IPS DF 6.9 (cell line): ENCODE results near the gene ANKFY1.
"Not testable (repeated sequence)": the region's sequence is repeated elsewhere in the genome, so short reads cannot be mapped to it uniquely, and the experiment has no call there.

Experiments
- DNase-seq: peaks from one replicate; pipeline ENCODE4 v3.0.0-alpha.2; 2013; ENCODE audit warnings: low read depth, low spot score
- H3K27ac ChIP-seq: one replicate; pipeline ENCODE4 v1.5.1; 2013; ENCODE audit warnings: low read length, control low read depth
- H3K27me3 ChIP-seq: 2 replicates; pipeline ENCODE4 v1.6.1; 2013; ENCODE audit warnings: mild to moderate bottlenecking, low read length; ENCODE audit not compliant: control insufficient read depth, insufficient read depth
- H3K36me3 ChIP-seq: 2 replicates; pipeline ENCODE4 v1.6.1; 2013; ENCODE audit warnings: low read length; ENCODE audit not compliant: control insufficient read depth, insufficient read depth
- H3K4me1 ChIP-seq: 2 replicates; pipeline ENCODE4 v1.6.1; 2013; ENCODE audit warnings: low read length; ENCODE audit not compliant: control insufficient read depth, insufficient read depth
- H3K4me3 ChIP-seq: 2 replicates; pipeline ENCODE4 v1.5.1; 2013; ENCODE audit warnings: mild to moderate bottlenecking, low read length
- H3K9me3 ChIP-seq: 2 replicates; pipeline ENCODE4 v1.6.1; 2013; ENCODE audit warnings: low read length, inconsistent platforms; ENCODE audit not compliant: control insufficient read depth, insufficient read depth
- WGBS: extraction: QIAGEN DNeasy Blood & Tissue Kit; methylation state at CpG from one replicate; pipeline ENCODE4 v1.1.7; 2013; ENCODE audit warnings: mixed read lengths, missing lambda C conversion rate; ENCODE audit not compliant: insufficient read length, insufficient coverage; 5-methylcytosine and 5-hydroxymethylcytosine counted together

Gene ANKFY1

DNA sequence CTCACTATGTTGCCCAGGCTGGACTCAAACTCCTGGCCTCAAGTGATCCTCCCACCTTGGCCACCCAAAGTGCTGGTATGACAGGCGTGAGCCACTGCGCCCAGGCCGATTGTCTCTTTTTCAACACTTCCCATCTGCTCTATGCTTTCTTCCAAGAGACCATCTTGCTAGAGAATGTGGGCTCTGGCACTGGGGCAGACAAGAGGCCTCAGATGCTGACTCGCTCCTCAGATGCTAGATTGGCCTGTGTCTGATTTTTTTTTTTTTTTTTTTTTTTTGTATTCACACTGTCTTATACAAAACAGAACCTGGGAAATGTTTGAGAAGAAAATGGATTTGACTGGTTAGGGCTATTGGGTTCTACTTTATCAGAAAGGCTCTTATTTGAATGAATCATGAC lies 62.6 kb downstream of the ANKFY1 start:
- Histone ChIP-seq H3K36me3 (peaks cover 7% of the 10 kb centered on the region; the same call in 1 of the 2 replicates), H3K4me3 (no peak overlapping the region), H3K27me3 (no peaks in the 10 kb centered on the region), H3K9me3 (no peaks in the 10 kb centered on the region), H3K27ac (no peak overlapping the region), H3K4me1 (no peaks in the 10 kb centered on the region)
- no peak for DNase-seq
- WGBS = no CpG with 5 or more reads among the region's 4 CpGs

DNA sequence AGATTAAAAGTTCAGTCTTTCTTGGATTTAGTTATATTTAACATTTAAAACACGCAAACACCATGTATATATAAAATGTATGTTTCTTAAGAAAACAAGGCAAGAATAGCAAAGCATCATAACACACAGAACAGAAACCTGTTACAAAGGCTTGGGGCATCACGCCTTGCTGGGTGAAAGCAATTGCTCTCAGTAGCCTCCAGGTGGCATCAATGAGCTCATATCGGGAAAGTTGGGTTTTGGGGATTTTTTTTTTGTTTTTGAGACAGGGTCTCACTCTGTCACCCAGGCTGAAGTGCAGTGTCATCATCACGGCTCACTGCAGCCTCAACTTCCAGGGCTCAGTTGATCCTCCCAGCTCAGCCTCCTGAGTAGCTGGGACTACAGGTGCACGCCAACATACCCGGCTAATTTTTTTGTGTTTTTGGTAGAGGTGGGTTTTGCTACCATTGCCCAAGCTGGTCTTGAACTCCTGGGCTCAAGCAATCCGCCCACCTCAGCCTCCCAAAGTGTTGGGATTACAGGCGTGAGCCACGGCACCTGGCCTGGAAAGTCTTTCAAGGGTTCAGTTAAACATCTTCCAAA lies 63.9 kb downstream of the ANKFY1 start:
- DNase-seq = peak; percentile 52
- no CpG with 5 or more reads among the region's 9 CpGs for WGBS

DNA sequence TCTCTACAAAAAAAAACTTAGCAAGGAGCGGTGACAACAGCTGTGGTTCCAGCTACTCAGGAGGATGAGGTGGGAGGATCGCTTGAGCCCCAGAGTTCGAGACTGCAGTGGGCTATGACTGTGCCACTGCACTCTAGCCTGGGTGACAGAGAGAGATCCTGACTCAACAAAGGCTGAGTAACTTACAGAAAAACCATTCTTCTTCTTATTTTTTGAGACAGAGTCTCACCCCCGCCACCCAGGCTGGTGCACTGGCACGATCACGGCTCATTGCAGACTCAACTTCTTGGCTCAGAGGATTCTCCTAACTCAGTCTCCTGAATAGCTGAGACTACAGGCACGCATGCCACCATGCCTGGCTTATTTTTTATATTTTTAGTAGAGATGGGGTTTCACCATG lies 64.8 kb downstream of the ANKFY1 start:
- H3K27ac ChIP-seq = no peak overlapping the region

More for the DNA sequence above, 63.9 kb downstream of the ANKFY1 start:
- Histone ChIP-seq H3K36me3 (peaks cover 4% of the 10 kb centered on the region), H3K27me3 (no peaks in the 10 kb centered on the region), H3K9me3 (no peaks in the 10 kb centered on the region), H3K4me1 (no peaks in the 10 kb centered on the region), H3K4me3 (no peak overlapping the region), H3K27ac (no peak overlapping the region)

DNA sequence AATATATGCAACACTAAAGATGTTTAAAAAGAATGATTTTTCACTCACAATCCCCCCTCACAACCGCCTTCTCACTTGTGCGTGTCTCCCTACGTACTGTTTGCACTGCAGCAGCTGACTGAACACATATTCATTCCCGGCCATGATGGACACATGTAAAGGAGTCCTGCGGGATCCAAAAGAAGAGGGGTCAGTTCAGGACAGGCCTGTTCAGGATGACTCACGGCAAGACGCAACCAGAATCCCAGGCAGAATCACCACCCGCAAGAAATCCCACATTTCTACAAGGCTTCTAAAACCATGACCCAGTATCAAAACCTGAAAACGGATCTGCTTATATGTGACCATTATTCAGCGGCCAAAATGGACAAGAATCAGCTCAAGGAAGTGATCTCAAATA lies 68.5 kb downstream of the ANKFY1 start:
- Histone ChIP-seq H3K9me3 (no peaks in the 10 kb centered on the region), H3K36me3 (peaks cover 7% of the 10 kb centered on the region), H3K27ac (no peak overlapping the region), H3K27me3 (no peaks in the 10 kb centered on the region), H3K4me3 (no peak overlapping the region), H3K4me1 (no peaks in the 10 kb centered on the region)
- DNase-seq = no peak
- WGBS = 100% methylated on average over 1 of the region's 10 CpGs

More for the DNA sequence above, 64.8 kb downstream of the ANKFY1 start:
- peaks cover 7% of the 10 kb centered on the region for H3K36me3 ChIP-seq
- no CpG with 5 or more reads among the region's 7 CpGs for WGBS
- DNase-seq = no peak
- H3K4me3 ChIP-seq = no peak overlapping the region
- no peaks in the 10 kb centered on the region for H3K4me1 ChIP-seq
- H3K9me3 ChIP-seq = no peaks in the 10 kb centered on the region
- no peaks in the 10 kb centered on the region for H3K27me3 ChIP-seq

DNA sequence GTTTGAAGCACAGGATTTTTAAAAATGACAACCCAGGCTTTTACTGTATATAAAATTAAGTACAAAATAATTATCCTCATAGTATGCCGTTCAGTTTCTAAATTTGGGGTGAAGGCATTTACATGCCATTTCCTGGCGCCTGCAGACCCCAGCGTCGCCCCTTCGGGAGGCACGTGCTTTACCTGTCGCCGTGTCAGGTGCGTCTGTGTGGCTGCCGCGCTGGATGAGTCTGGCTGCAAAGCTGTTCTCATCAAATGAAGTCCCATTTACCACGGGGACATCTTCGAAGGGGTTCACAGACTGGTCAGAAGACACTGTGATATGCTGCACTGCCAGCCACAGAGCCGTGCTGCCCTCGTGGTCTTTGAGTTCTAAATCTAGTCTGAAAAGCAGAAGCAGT lies 69.0 kb downstream of the ANKFY1 start:
- Histone ChIP-seq H3K9me3 (no peaks in the 10 kb centered on the region), H3K27me3 (no peaks in the 10 kb centered on the region), H3K4me1 (no peaks in the 10 kb centered on the region), H3K27ac (no peak overlapping the region), H3K36me3 (peaks cover 7% of the 10 kb centered on the region), H3K4me3 (no peak overlapping the region)
- DNase-seq = no peak
- no CpG with 5 or more reads among the region's 15 CpGs for WGBS

DNA sequence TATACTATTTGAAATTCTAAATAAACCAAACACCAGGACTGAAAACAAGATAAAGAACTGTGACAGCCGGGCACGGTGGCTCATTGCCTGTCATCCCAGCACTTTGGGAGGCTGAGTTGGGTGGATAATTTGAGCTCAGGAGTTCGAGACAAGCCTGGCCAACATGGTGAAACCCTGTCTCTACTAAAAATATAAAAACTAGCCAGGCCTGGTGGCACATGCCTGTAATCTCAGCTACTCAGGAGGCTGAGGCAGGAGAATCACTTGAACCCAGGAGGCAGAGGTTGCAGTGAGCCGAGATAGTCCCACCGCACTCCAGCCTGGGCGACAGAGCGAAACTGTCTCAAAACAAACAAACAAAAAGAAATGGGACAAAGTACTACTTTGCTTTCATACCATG lies 73.0 kb downstream of the ANKFY1 start:
- not testable (repeated sequence) for H3K4me3 ChIP-seq, DNase-seq, H3K4me1 ChIP-seq, H3K9me3 ChIP-seq, H3K27ac ChIP-seq, H3K36me3 ChIP-seq, H3K27me3 ChIP-seq
- no CpG with 5 or more reads among the region's 7 CpGs for WGBS

DNA sequence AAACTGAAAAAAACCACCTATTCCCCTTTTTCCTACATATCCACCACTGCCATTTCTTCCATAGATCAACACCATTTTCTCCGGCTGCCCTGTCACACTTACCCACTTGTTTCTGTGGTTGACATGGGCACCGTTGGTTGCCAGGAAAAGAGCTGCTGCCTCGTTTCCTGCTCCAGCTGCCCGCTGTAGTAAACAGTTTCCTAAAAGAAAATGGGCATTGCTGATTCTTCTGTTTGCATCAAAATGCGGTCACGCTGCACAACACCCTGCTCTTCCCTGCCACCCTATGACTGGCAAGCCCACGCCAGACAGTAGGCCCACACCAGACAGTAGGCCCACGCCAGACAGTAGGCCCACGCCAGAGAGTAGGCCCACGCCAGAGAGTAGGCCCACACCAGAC lies 74.5 kb downstream of the ANKFY1 start:
- Histone ChIP-seq H3K9me3 (no peaks in the 10 kb centered on the region), H3K4me1 (peaks cover 4% of the 10 kb centered on the region), H3K27ac (no peak overlapping the region), H3K36me3 (peaks cover 6% of the 10 kb centered on the region), H3K27me3 (no peaks in the 10 kb centered on the region), H3K4me3 (no peak overlapping the region)
- DNase-seq = no peak
- WGBS = 100% methylated on average over 1 of the region's 10 CpGs

DNA sequence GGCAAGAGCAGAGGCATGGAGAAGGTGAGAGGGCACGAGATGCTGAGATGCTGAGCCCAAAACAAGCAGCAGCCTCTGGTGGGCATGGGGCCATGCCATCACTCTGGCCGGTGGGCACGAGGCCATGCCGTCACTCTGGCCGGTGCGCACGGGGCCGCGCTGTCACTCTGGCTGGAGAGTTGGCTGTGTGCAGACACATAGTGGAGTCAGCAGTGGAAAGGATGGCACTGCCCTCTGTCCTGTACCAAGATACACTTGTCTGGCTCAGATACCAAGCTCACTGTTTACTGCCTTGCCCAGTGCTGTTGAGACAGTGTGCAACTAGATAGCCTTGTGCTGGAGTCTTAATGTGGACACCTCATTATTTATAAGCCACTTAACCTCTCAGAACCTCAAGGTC lies 75.7 kb downstream of the ANKFY1 start:
- H3K4me3 ChIP-seq = no peak overlapping the region
- peaks cover 12% of the 10 kb centered on the region for H3K36me3 ChIP-seq
- WGBS = no CpG with 5 or more reads among the region's 9 CpGs
- H3K9me3 ChIP-seq = no peaks in the 10 kb centered on the region
- no peak for DNase-seq
- H3K27me3 ChIP-seq = no peaks in the 10 kb centered on the region
- H3K4me1 ChIP-seq = peaks cover 4% of the 10 kb centered on the region
- no peak overlapping the region for H3K27ac ChIP-seq

DNA sequence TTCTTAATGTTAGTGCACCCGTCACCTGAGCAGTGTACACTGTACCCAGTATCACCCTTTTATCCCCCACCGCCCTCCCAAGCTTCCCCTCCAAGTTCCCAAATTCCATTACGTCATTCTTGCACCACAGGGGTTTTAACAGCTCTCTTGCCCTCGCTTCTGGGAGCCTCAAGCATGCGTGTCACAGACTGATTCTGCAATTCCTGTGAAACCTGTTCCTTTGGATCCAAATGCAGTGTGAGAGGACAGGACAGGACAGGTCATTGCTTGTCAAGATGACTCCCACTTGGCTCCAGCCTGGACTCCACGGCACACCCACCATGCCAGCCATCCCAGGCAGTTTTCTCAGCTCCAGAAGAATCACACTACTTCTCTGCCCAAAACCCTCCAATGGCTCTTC lies 76.7 kb downstream of the ANKFY1 start:
- Histone ChIP-seq H3K36me3 (peaks cover 14% of the 10 kb centered on the region), H3K4me1 (peaks cover 4% of the 10 kb centered on the region), H3K9me3 (no peaks in the 10 kb centered on the region), H3K4me3 (no peak overlapping the region), H3K27me3 (no peaks in the 10 kb centered on the region), H3K27ac (no peak overlapping the region)
- WGBS = no CpG with 5 or more reads among the region's 6 CpGs
- DNase-seq = peak; percentile 13

DNA sequence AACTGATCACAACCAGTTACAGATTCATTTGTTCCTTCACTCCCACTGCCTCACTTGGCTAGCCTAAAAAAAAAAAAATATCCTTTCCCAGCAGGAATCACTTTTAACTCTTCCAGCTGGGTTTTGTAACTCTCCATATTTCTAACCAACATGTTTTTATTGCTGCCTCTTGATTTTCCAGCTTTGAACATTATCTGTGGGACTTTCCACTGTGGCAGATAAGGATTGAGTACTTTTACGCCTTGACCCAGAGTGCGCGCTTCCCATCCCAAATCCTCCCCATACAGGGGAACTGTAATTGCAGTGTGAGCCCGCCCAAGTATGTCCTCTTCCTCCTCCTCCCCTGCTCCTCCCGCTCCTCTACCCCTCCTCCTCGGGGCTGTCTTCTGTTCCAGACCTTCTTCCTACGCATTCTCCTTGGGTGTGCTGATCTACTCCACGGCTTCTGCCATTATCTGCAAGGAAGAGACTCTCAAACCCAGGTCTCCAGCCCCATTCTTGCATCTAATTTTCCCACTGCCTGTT lies 77.4 kb downstream of the ANKFY1 start:
- H3K36me3 ChIP-seq = peaks cover 16% of the 10 kb centered on the region
- no peak for DNase-seq
- no peak overlapping the region for H3K27ac ChIP-seq
- no CpG with 5 or more reads among the region's 8 CpGs for WGBS
- no peaks in the 10 kb centered on the region for H3K9me3 ChIP-seq
- H3K27me3 ChIP-seq = no peaks in the 10 kb centered on the region
- H3K4me3 ChIP-seq = no peak overlapping the region
- peaks cover 4% of the 10 kb centered on the region for H3K4me1 ChIP-seq

DNA sequence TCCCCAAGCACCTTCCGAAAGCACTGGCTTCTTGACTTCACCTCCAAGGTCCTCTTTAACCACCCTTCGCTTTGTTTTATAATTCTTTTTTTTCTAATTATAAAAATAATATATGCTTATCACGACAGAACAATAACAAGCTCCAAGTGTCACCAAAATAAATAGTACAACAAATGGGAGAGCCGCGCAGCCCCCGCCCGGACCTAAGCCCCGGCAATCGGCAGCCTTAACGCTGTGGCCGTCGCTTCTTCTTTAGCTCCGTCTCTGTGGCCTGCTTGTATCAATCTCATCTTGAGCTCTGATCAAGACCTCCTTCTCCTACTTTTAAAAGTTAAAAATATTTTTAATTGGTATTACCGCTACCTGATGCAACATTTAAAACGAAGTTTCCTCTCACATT lies 78.1 kb downstream of the ANKFY1 start:
- H3K36me3 ChIP-seq = peaks cover 18% of the 10 kb centered on the region
- no CpG with 5 or more reads among the region's 15 CpGs for WGBS
- DNase-seq = no peak

More for the DNA sequence above, 78.1 kb downstream of the ANKFY1 start:
- no peaks in the 10 kb centered on the region for H3K27me3 ChIP-seq
- no peak overlapping the region for H3K4me3 ChIP-seq
- H3K4me1 ChIP-seq = peaks cover 4% of the 10 kb centered on the region
- H3K9me3 ChIP-seq = no peaks in the 10 kb centered on the region
- no peak overlapping the region for H3K27ac ChIP-seq
